ENCODE results near the gene CHST13.
A peak's percentile ranks its signal among the peaks of the same experiment; 100 is the strongest.

CHST13 gene

GRCh38 chr3:126523745-126524428 is at the start of gene CHST13:
Gene CHST13 (plus strand): TSS chr3:126524155. CDS start chr3:126524333, 178 bp downstream.
- no peak for DNase-seq

GRCh38 chr3:126474498-126475412 is 49.2 kb upstream of the CHST13 start:
- peak; percentile 6 for DNase-seq

- DNase-seq: peak; percentile 93
These were observed 48.4 kb upstream of the CHST13 start, which contains the start of gene ZXDC for GRCh38 chr3:126475413-126476114. Gene ZXDC (minus strand): TSS chr3:126475891. CDS start chr3:126475865, 26 bp downstream.

- no peak for DNase-seq
These were observed 47.5 kb upstream of the CHST13 start for GRCh38 chr3:126476166-126477060.

GRCh38 chr3:126477061-126477380 is 46.9 kb upstream of the CHST13 start:
- no peak for DNase-seq

- no peak for DNase-seq
These were observed 45.2 kb upstream of the CHST13 start for GRCh38 chr3:126478581-126479310.

GRCh38 chr3:126479642-126480041 is 44.3 kb upstream of the CHST13 start:
- no peak for DNase-seq

- no peak for DNase-seq
These were observed 43.7 kb upstream of the CHST13 start for GRCh38 chr3:126480206-126480605.

GRCh38 chr3:126480861-126481260 is 43.1 kb upstream of the CHST13 start:
- DNase-seq: no peak

- no peak for DNase-seq
These were observed 42.0 kb upstream of the CHST13 start for GRCh38 chr3:126481808-126482502.

- DNase-seq: no peak
These were observed 41.3 kb upstream of the CHST13 start for GRCh38 chr3:126482503-126483255.

- no peak for DNase-seq
These were observed 40.6 kb upstream of the CHST13 start for GRCh38 chr3:126483321-126483761.

- DNase-seq: no peak
These were observed 39.8 kb upstream of the CHST13 start for GRCh38 chr3:126484148-126484547.

GRCh38 chr3:126484662-126485061 is 39.3 kb upstream of the CHST13 start:
- DNase-seq: no peak

GRCh38 chr3:126485176-126485897 is 38.6 kb upstream of the CHST13 start:
- DNase-seq: no peak

- DNase-seq: no peak
These were observed 38.0 kb upstream of the CHST13 start for GRCh38 chr3:126485956-126486355.

- no peak for DNase-seq
These were observed 37.6 kb upstream of the CHST13 start for GRCh38 chr3:126486360-126486847.

- no peak for DNase-seq
These were observed 36.7 kb upstream of the CHST13 start for GRCh38 chr3:126487151-126487771.

GRCh38 chr3:126488185-126488584 is 35.8 kb upstream of the CHST13 start:
- DNase-seq: no peak
